ENCODE results near the gene FOCAD.

GRCh38 chr9:21031091-21031807 is 347.2 kb downstream of the FOCAD start, which contains the start of gene HACD4:
- TF ChIP-seq EP300 (IDR thresholded peaks at IDR 0.05; ENCODE audit: borderline replicate concordance) (no peak), NFIC (IDR thresholded peaks at IDR 0.05) (no peak), MAX (IDR thresholded peaks at IDR 0.05) (peak; percentile 49), CEBPB (IDR thresholded peaks at IDR 0.05) (no peak)

All from Ishikawa (cell line).